Fibroblast of villous mesenchyme (primary cell): ENCODE data around the gene EMP2. TPM values are rescaled to one million over a fixed set of nuclear protein-coding genes. Genes with fewer than 3 reads are reported as not detected.

Source experiments
- DNase-seq: peaks from one replicate; pipeline ENCODE4 v3.0.0-alpha.2; 2010; ENCODE audit warnings: low read depth
- H3K4me3 ChIP-seq: 2 replicates; pipeline ENCODE4 v1.5.1; 2011; ENCODE audit warnings: low read depth, mild to moderate bottlenecking, low read length
- total RNA-seq: library from RNA; depleted of rRNA; stranded (reverse); fragments of >200 nt; gene quantifications from 2 replicates; pipeline ENCODE4 v1.2.3, GENCODE V29; 2012
- TF ChIP-seq, protein P1 (sequence below): IDR thresholded peaks from 2 replicates; pipeline ENCODE4 v1.5.1; 2012; ENCODE audit warnings: low read depth, mild to moderate bottlenecking, low read length; ENCODE audit not compliant: insufficient read depth

Gene EMP2
- total RNA-seq, 1 donor: 13.0 TPM

DNA sequence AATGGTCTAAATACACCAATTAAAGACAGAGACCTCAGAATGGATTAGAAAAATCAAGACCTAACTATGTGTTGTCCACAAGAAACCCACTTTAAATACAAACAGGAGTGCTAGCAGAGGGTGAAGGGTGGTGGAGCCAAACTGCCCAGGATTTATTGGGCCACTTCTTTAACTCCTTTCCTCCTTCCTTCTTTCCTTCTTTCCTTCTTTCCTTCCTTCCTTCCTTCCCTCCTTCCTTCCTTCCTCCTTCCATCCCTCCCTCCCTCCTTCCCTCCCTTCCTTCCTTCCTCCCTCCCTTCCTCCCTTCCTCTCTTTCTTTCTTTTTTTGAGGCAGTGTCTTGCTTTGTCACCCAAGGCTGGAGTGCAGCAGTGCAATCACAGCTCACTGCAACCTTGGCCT, 34.3 kb upstream of the EMP2 start:
- TF ChIP-seq, protein P1, sequence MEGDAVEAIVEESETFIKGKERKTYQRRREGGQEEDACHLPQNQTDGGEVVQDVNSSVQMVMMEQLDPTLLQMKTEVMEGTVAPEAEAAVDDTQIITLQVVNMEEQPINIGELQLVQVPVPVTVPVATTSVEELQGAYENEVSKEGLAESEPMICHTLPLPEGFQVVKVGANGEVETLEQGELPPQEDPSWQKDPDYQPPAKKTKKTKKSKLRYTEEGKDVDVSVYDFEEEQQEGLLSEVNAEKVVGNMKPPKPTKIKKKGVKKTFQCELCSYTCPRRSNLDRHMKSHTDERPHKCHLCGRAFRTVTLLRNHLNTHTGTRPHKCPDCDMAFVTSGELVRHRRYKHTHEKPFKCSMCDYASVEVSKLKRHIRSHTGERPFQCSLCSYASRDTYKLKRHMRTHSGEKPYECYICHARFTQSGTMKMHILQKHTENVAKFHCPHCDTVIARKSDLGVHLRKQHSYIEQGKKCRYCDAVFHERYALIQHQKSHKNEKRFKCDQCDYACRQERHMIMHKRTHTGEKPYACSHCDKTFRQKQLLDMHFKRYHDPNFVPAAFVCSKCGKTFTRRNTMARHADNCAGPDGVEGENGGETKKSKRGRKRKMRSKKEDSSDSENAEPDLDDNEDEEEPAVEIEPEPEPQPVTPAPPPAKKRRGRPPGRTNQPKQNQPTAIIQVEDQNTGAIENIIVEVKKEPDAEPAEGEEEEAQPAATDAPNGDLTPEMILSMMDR: no peak
- no peak overlapping the region for H3K4me3 ChIP-seq
- DNase-seq: no peak

DNA sequence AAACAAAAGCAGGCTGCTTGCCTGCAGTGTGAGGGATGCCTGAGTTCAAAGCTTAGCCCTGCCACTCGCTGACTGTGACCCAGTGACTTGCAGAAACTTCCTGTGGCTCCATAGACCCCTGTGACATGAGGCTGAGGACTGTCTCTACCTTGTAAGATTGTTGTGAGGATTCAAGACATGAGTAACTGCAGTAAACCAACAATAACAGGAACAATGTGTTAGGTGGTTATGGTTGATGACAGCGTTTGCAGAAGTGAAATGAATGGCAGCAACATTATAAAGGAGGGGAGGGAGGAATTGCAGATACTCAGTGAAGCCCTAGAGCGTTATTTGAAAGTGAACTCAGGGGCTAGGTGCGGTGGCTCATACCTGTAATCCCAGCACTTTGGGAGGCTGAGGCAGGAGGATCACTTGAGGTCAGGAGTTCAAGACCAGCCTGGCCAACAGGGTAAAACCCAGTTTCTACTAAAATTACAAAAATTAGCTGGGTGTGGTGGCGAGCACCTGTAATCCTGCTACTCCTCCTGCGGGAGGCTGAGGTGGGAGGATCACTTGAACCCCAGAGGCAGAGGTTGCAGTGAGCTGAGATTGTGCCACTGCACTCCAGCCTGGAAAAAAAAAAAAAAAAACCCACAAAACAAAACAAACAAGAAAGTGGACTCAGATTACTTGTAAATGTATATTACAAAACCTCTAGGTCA, 33.5 kb upstream of the EMP2 start:
- H3K4me3 ChIP-seq: no peak overlapping the region
- DNase-seq: no peak
- TF ChIP-seq, protein P1: no peak

DNA sequence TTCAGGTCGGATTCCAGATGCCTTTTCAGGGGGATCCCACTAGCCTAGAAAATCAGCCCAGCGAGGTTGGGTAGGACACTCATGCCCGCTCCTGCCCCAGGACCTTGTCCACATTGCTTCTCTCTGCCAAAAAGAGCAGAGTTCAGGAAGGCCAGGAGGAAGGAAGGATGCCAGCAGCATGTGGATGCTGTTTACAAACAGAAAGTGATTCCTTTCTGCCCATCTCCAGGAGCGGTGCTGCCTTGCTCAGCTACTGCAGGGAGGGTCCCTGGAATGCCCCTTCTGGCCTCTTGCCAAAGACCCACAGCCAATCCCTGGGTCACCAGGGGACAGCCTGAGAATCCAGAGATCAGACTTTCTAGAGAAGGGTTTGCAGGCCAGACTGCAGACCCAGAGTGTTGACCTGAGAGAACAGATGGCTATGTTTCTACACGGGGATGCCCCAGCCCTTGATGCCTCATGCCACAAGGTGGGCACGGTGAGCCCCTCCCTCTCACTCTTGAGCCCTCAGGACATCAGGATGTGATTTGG, 32.3 kb upstream of the EMP2 start:
- no peak overlapping the region for H3K4me3 ChIP-seq
- no peak for DNase-seq
- TF ChIP-seq, protein P1: no peak

DNA sequence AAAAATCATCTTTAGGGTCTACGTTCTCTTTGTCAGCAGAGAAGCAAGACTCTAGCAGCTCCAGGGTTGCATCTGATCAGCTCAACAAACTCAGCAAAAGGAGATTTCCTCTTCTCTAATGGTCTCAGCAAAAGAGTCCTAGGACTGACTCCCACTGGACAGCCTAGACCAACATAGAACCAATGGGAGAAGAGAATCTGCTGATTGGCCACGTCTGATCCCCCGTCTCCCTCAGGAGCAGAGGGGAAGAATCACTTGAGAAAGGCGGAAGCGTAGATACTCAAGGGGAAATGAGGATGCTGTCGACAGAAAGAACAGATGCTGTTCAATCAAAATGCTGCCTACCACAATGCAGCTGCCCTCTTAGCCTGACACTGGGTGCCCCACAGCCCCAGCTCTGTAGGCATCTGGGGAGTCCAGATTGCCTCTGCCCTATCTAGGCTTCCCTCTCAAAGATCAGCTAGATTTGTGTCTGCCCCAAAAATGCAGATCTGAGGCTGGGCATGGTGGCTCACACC, 31.5 kb upstream of the EMP2 start:
- DNase-seq: no peak
- TF ChIP-seq, protein P1: no peak
- H3K4me3 ChIP-seq: no peak overlapping the region

DNA sequence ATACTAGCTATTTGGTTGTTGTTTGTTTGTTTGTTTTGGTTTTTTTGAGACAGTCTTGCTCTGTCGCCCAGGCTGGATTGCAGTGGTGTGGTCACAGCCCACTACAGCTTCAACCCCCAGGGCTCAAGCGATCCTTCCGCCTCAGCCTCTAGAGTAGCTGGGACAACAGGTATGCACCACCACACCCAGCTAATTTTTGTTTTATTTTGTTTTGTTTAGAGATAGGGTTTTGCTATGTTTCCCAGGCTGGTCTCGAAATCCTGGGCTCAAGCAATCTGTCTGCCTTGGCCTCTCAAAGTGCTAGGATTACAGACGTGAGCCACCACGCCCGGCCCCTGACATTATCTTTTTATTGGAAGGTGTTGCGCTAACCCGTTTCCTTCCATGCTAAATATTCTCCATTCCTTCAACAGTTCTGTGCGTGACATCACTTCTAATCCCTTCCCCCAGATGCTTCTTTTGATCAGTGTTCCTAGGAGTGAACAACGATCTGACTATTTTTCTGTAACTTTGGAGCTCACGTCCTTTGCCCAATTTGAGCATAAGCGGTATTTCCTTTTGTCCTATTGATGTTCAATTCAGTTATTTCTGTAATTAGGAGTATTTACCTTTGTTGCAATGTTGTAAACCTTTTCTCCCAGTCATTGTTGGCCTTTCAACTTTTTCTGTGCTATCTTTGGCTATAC, 30.2 kb upstream of the EMP2 start:
- no peak overlapping the region for H3K4me3 ChIP-seq
- DNase-seq: no peak
- TF ChIP-seq, protein P1: no peak

DNA sequence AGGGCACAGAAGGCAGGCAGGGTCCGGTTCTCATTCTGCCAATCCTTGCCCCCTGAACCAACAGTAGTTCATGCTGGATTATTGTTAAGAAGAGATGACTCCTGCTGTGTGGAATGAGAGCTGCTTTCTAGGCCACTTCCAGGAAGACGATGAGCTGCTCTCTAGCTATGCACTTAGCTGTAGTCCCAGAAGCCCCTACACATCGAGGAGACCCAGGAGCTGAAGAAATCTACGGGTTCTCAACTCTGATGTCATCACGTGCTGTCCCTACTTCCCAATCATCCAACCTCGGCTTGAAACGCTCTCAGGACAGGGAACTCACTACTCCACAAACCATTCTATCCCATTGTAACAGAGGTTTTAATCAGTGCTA, 29.0 kb upstream of the EMP2 start:
- no peak overlapping the region for H3K4me3 ChIP-seq
- DNase-seq: peak; percentile 47
- TF ChIP-seq, protein P1: no peak
